ENCODE results near the gene TIMM21. TPM values are rescaled to one million over a fixed set of nuclear protein-coding genes. Genes with fewer than 3 reads are reported as not detected.

TIMM21 gene
- total and polyA plus RNA-seq, 9 of the 15 experiments (the other 6 are each of a cell fraction or from before 2014, with no cell fraction given): 54.7 to 229 (median 83.3) TPM

DNA sequence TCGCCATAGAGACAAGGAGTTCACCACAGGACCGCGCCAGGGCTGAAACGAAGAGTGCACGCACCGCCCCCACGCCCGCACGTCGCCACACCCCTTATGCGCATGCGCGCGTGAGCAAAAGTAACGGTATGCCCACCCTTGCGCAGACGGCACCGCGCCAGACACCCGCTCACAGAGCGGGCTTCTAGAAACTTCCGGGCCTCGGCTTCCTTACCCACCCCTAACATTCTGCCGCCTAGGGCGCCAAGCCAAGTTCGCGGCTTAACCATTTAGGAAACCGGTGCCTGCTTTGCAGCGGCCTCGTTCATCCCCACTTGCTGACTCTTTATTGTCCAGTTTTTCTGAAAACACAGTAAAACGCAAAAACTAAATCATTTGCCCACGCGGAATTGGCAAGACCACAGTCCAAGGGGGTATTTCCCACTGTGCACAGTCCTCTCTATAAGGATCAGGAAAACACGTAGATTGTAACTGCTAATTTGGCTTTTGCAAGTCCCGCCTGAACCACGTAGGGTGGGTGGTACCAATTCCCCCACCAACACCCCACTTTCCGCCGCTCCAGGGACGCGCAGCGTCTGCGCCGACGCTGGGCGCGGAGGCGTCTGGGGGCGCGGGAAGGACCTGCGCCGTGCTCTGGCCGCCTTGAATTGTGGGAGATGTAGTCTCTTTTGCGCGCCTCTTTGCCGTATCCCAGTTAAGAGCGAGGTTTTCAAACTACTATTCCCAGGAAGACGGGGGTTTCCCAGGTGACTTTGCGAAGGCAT, at the start of gene TIMM21, which contains the start of gene FBXO15 (continued):
- TF ChIP-seq, protein P1, sequence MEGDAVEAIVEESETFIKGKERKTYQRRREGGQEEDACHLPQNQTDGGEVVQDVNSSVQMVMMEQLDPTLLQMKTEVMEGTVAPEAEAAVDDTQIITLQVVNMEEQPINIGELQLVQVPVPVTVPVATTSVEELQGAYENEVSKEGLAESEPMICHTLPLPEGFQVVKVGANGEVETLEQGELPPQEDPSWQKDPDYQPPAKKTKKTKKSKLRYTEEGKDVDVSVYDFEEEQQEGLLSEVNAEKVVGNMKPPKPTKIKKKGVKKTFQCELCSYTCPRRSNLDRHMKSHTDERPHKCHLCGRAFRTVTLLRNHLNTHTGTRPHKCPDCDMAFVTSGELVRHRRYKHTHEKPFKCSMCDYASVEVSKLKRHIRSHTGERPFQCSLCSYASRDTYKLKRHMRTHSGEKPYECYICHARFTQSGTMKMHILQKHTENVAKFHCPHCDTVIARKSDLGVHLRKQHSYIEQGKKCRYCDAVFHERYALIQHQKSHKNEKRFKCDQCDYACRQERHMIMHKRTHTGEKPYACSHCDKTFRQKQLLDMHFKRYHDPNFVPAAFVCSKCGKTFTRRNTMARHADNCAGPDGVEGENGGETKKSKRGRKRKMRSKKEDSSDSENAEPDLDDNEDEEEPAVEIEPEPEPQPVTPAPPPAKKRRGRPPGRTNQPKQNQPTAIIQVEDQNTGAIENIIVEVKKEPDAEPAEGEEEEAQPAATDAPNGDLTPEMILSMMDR (IDR thresholded peaks at IDR 0.05 in 2 of 3, conservative IDR thresholded peaks at IDR 0.05 in 1 of 3; ENCODE audit: insufficient read depth in 2 of 3, low read depth in 1 of 3, low read length in 3 of 3): no peak
- TF ChIP-seq ZNF224 (CRISPR knock-in tag; IDR thresholded peaks at IDR 0.05): no peak
- TF ChIP-seq, protein P2, sequence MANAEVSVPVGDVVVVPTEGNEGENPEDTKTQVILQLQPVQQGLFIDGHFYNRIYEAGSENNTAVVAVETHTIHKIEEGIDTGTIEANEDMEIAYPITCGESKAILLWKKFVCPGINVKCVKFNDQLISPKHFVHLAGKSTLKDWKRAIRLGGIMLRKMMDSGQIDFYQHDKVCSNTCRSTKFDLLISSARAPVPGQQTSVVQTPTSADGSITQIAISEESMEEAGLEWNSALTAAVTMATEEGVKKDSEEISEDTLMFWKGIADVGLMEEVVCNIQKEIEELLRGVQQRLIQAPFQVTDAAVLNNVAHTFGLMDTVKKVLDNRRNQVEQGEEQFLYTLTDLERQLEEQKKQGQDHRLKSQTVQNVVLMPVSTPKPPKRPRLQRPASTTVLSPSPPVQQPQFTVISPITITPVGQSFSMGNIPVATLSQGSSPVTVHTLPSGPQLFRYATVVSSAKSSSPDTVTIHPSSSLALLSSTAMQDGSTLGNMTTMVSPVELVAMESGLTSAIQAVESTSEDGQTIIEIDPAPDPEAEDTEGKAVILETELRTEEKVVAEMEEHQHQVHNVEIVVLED (CRISPR knock-in tag; IDR thresholded peaks at IDR 0.05): peak; percentile 96
- no peak for TF ChIP-seq ZNF239 (CRISPR knock-in tag; IDR thresholded peaks at IDR 0.05)
- TF ChIP-seq ZBTB9 (CRISPR knock-in tag; IDR thresholded peaks at IDR 0.05): no peak
- TF ChIP-seq ETS1 (conservative IDR thresholded peaks at IDR 0.05; ENCODE audit: control insufficient read depth, low read depth, low read length): peak; percentile 51; the same call in 1 of the 2 replicates
- no peak for TF ChIP-seq PURB (CRISPR knock-in tag; IDR thresholded peaks at IDR 0.05; ENCODE audit: low read depth)
- TF ChIP-seq MITF (IDR thresholded peaks at IDR 0.05): no peak
- TF ChIP-seq HOXB6 (CRISPR knock-in tag; IDR thresholded peaks at IDR 0.05; ENCODE audit: borderline replicate concordance): no peak
- TF ChIP-seq ZNF12 (CRISPR knock-in tag; IDR thresholded peaks at IDR 0.05): no peak
- no peak for TF ChIP-seq ZNF431 (CRISPR knock-in tag; IDR thresholded peaks at IDR 0.05)
- no peak for TF ChIP-seq POLR3G (IDR thresholded peaks at IDR 0.05; ENCODE audit: extremely low read depth, insufficient read length, insufficient replicate concordance)
- TF ChIP-seq POLR2B (IDR thresholded peaks at IDR 0.05; ENCODE audit: low read depth, partially characterized antibody): peak; percentile 78
- TF ChIP-seq, protein P3, sequence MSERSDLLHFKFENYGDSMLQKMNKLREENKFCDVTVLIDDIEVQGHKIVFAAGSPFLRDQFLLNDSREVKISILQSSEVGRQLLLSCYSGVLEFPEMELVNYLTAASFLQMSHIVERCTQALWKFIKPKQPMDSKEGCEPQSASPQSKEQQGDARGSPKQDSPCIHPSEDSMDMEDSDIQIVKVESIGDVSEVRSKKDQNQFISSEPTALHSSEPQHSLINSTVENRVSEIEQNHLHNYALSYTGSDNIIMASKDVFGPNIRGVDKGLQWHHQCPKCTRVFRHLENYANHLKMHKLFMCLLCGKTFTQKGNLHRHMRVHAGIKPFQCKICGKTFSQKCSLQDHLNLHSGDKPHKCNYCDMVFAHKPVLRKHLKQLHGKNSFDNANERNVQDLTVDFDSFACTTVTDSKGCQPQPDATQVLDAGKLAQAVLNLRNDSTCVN (CRISPR knock-in tag; IDR thresholded peaks at IDR 0.05): no peak
- TF ChIP-seq MYBL2 (IDR thresholded peaks at IDR 0.05; ENCODE audit: low read depth): no peak
- no peak for TF ChIP-seq MYBL2 (CRISPR knock-in tag; IDR thresholded peaks at IDR 0.05; ENCODE audit: borderline replicate concordance)
- TF ChIP-seq SREBF2 (CRISPR knock-in tag; IDR thresholded peaks at IDR 0.05): no peak
- TF ChIP-seq ZNF175 (CRISPR knock-in tag; IDR thresholded peaks at IDR 0.05; ENCODE audit: low read depth): peak; percentile 49; the same call in 1 of the 2 replicates

All from K562 (cell line).